Mesenchymal stem cell (in vitro differentiated cells and primary cell): ENCODE results near the gene PMEL.
"Not testable (repeated sequence)": the region's sequence is repeated elsewhere in the genome, so short reads cannot be mapped to it uniquely, and the experiment has no call there.

Experiments used
- DNase-seq: peaks from one replicate; pipeline ENCODE4 v3.0.0-alpha.2; 2013
- H2AFZ ChIP-seq: one replicate; pipeline ENCODE4 v1.6.1; 2013; ENCODE audit warnings: low read depth, mild to moderate bottlenecking, control low read depth, inconsistent platforms, low read length, moderate library complexity
- H2AK5ac ChIP-seq: 2 replicates; pipeline ENCODE4 v1.6.1; 2013; ENCODE audit warnings: low read length, moderate library complexity, mild to moderate bottlenecking, inconsistent platforms; ENCODE audit not compliant: severe bottlenecking
- H2BK120ac ChIP-seq: one replicate; pipeline ENCODE4 v1.6.1; 2013; ENCODE audit warnings: low read depth, mild to moderate bottlenecking, inconsistent platforms, low read length, moderate library complexity
- H2BK12ac ChIP-seq, 2 experiments: one replicate each; pipeline ENCODE4 v1.6.1; 2013; ENCODE audit warnings: inconsistent platforms in 2 of 2, low read length in 2 of 2, mild to moderate bottlenecking in 2 of 2, moderate library complexity in 2 of 2, control low read depth in 1 of 2
- H2BK15ac ChIP-seq: one replicate; pipeline ENCODE4 v1.6.1; 2013; ENCODE audit warnings: mild to moderate bottlenecking, low read depth, inconsistent platforms; ENCODE audit not compliant: poor library complexity, severe bottlenecking
- H2BK5ac ChIP-seq: 2 replicates; pipeline ENCODE4 v1.6.1; 2013; ENCODE audit warnings: low read depth, mild to moderate bottlenecking, low read length, control low read depth, inconsistent platforms; ENCODE audit not compliant: poor library complexity, severe bottlenecking
- H3K14ac ChIP-seq, 2 experiments: one replicate each; pipeline ENCODE4 v1.6.1; 2013; ENCODE audit warnings: inconsistent platforms in 2 of 2, low read length in 2 of 2, control low read depth in 1 of 2, mild to moderate bottlenecking in 1 of 2, moderate library complexity in 1 of 2
- H3K18ac ChIP-seq, 2 experiments: one replicate each; pipeline ENCODE4 v1.6.1; 2013; ENCODE audit warnings: inconsistent platforms in 2 of 2, low read length in 2 of 2, control low read depth in 1 of 2, low read depth in 1 of 2, mild to moderate bottlenecking in 1 of 2
- H3K23ac ChIP-seq, 2 experiments: one replicate each; pipeline ENCODE4 v1.6.1; 2013; ENCODE audit warnings: inconsistent platforms in 2 of 2, low read length in 2 of 2, mild to moderate bottlenecking in 2 of 2, moderate library complexity in 2 of 2, control low read depth in 1 of 2
- H3K27ac ChIP-seq: 2 replicates; pipeline ENCODE4 v1.5.1; 2013; ENCODE audit warnings: mild to moderate bottlenecking, moderate library complexity, low read length, control low read depth, inconsistent platforms; ENCODE audit not compliant: poor library complexity, severe bottlenecking
- H3K27me3 ChIP-seq, 2 experiments: 2 replicates each; pipeline versions ENCODE4 v1.6.1 to v1.7.0; 2013; ENCODE audit warnings: low read length in 2 of 2, mild to moderate bottlenecking in 2 of 2, moderate library complexity in 2 of 2, control low read depth in 1 of 2, inconsistent platforms in 1 of 2; ENCODE audit not compliant: control insufficient read depth in 1 of 2, insufficient read depth in 1 of 2
- H3K36me3 ChIP-seq, 2 experiments: 2 replicates each; pipeline versions ENCODE4 v1.6.1 to v1.7.0; 2013; ENCODE audit warnings: low read length in 2 of 2, control low read depth in 1 of 2, inconsistent platforms in 1 of 2, low read depth in 1 of 2, mild to moderate bottlenecking in 1 of 2; ENCODE audit not compliant: insufficient read depth in 2 of 2, control insufficient read depth in 1 of 2
- H3K4ac ChIP-seq, 2 experiments: one replicate each; pipeline ENCODE4 v1.6.1; 2013; ENCODE audit warnings: inconsistent platforms in 2 of 2, low read length in 2 of 2, mild to moderate bottlenecking in 2 of 2, moderate library complexity in 2 of 2, control low read depth in 1 of 2, low read depth in 1 of 2
- H3K4me1 ChIP-seq: 2 replicates; pipeline ENCODE4 v1.6.1; 2013; ENCODE audit warnings: low read depth, low read length, control low read depth; ENCODE audit not compliant: control insufficient read depth, insufficient read depth
- H3K4me2 ChIP-seq: 2 replicates; pipeline ENCODE4 v1.6.1; 2013; ENCODE audit warnings: low read length, mild to moderate bottlenecking, inconsistent platforms; ENCODE audit not compliant: poor library complexity, severe bottlenecking
- H3K4me3 ChIP-seq, 2 experiments: 2 replicates each; pipeline versions ENCODE4 v1.5.1 to v1.7.0; 2013; ENCODE audit warnings: low read length in 2 of 2, mild to moderate bottlenecking in 2 of 2, control low read depth in 1 of 2, low read depth in 1 of 2; ENCODE audit not compliant: insufficient read depth in 1 of 2
- H3K79me1 ChIP-seq: replicated peaks from 2 replicates; pipeline ENCODE4 v1.6.1; 2013; ENCODE audit warnings: mild to moderate bottlenecking, control low read depth, low read length, inconsistent platforms; ENCODE audit not compliant: poor library complexity, severe bottlenecking
- H3K9ac ChIP-seq: 2 replicates; pipeline ENCODE4 v1.7.0; 2013; ENCODE audit warnings: mild to moderate bottlenecking, low read length, moderate library complexity
- H3K9me3 ChIP-seq: 2 replicates; pipeline ENCODE4 v1.7.0; 2013; ENCODE audit warnings: mild to moderate bottlenecking, low read length; ENCODE audit not compliant: control insufficient read depth
- H4K8ac ChIP-seq: one replicate; pipeline ENCODE4 v1.6.1; 2013; ENCODE audit warnings: inconsistent platforms, mild to moderate bottlenecking, low read length, moderate library complexity
- H4K91ac ChIP-seq: one replicate; pipeline ENCODE4 v1.6.1; 2013; ENCODE audit warnings: mild to moderate bottlenecking, low read length, inconsistent platforms
- WGBS: methylation state at CpG from one replicate; pipeline ENCODE4 v1.1.7; 2013; ENCODE audit warnings: mixed read lengths; 5-methylcytosine and 5-hydroxymethylcytosine counted together

The PMEL gene

GRCh38 chr12:56001487-56002100 is 35.8 kb upstream of the PMEL start:
- Histone ChIP-seq H3K4me1 (peaks cover 15% of the 10 kb centered on the region), H3K4me2 (no peak overlapping the region), H3K27me3 (no peaks in the 10 kb centered on the region), H4K8ac (no peak overlapping the region), H3K27ac (peak overlapping the region; percentile 14), H4K91ac (no peak overlapping the region), H3K36me3 (peaks cover 26 to 27% of the 10 kb centered on the region in 2 experiments), H3K23ac (no peak overlapping the region), H3K79me1 (peaks cover 16% of the 10 kb centered on the region), H3K4me3 (no peak overlapping the region), H3K9ac (no peak overlapping the region), H3K4ac (no peak overlapping the region), H2BK12ac (no peak overlapping the region), H2BK15ac (no peak overlapping the region), H3K14ac (no peak overlapping the region), H2BK5ac (no peak overlapping the region), H2AK5ac (no peak overlapping the region), H2AFZ (no peak overlapping the region), H3K18ac (no peak overlapping the region), H2BK120ac (no peak overlapping the region), H3K9me3 (no peaks in the 10 kb centered on the region)
- WGBS: 93% methylated on average over 6 of the region's 7 CpGs
- DNase-seq: no peak

GRCh38 chr12:55999999-56000540 is 34.2 kb upstream of the PMEL start:
- H3K23ac ChIP-seq, H3K27ac ChIP-seq, H3K4me3 ChIP-seq, DNase-seq, H3K14ac ChIP-seq, H3K9ac ChIP-seq, H3K27me3 ChIP-seq, H2BK5ac ChIP-seq, H2BK15ac ChIP-seq, H2AFZ ChIP-seq, H3K18ac ChIP-seq, H4K91ac ChIP-seq, H2BK120ac ChIP-seq, H3K9me3 ChIP-seq, H2BK12ac ChIP-seq, H2AK5ac ChIP-seq, H3K4ac ChIP-seq, H4K8ac ChIP-seq, H3K4me2 ChIP-seq: not testable (repeated sequence)
- 97% methylated on average over 18 of the region's 33 CpGs for WGBS
- H3K4me1 ChIP-seq: peaks cover 15% of the 10 kb centered on the region
- peaks cover 29 to 31% of the 10 kb centered on the region in 2 experiments for H3K36me3 ChIP-seq
- H3K79me1 ChIP-seq: peaks cover 17% of the 10 kb centered on the region

- Histone ChIP-seq H3K4me1 (peaks cover 15% of the 10 kb centered on the region), H3K36me3 (peaks cover 26 to 30% of the 10 kb centered on the region in 2 experiments), H4K91ac (peak overlapping the region; percentile 29), H3K79me1 (peaks cover 17% of the 10 kb centered on the region)
- not testable (repeated sequence) for H3K23ac ChIP-seq, H3K14ac ChIP-seq, H2AFZ ChIP-seq, H3K27ac ChIP-seq, H3K27me3 ChIP-seq, H2AK5ac ChIP-seq, H3K4me3 ChIP-seq, DNase-seq, H2BK15ac ChIP-seq, H2BK5ac ChIP-seq, H3K18ac ChIP-seq, H3K9me3 ChIP-seq, H2BK12ac ChIP-seq, H2BK120ac ChIP-seq, H3K4ac ChIP-seq, H3K9ac ChIP-seq, H4K8ac ChIP-seq, H3K4me2 ChIP-seq
- WGBS: 97% methylated on average over 4 of the region's 6 CpGs
Measured at GRCh38 chr12:55999522-55999921, 33.7 kb upstream of the PMEL start.

GRCh38 chr12:55997535-55997859 is 31.7 kb upstream of the PMEL start:
- Histone ChIP-seq H3K23ac (peak overlapping the region in 1 of 2 experiments; percentile 75), H2BK120ac (peak overlapping the region; percentile 4), H3K9ac (peak overlapping the region; percentile 90), H2BK12ac (peak overlapping the region in 1 of 2 experiments; percentile 74), H4K91ac (peak overlapping the region; percentile 79), H3K9me3 (no peaks in the 10 kb centered on the region), H2AFZ (peak overlapping the region; percentile 72), H3K4me2 (peak overlapping the region; percentile 81), H3K27ac (peak overlapping the region; percentile 52), H3K79me1 (peaks cover 15% of the 10 kb centered on the region), H2BK15ac (no peak overlapping the region), H2BK5ac (no peak overlapping the region), H4K8ac (peak overlapping the region; percentile 43), H2AK5ac (no peak overlapping the region), H3K14ac (peak overlapping the region in 1 of 2 experiments; percentile 92), H3K4me3 (peak overlapping the region; percentile 73 to 86), H3K36me3 (peaks cover 24 to 37% of the 10 kb centered on the region in 2 experiments), H3K27me3 (no peaks in the 10 kb centered on the region), H3K18ac (peak overlapping the region in 1 of 2 experiments; percentile 94), H3K4me1 (peaks cover 15% of the 10 kb centered on the region), H3K4ac (peak overlapping the region in 1 of 2 experiments; percentile 64)
- DNase-seq: peak; percentile 3
- WGBS: 6% methylated on average over 5 of the region's 5 CpGs
